GM21576 (cell line): ENCODE results near the gene PCSK5.
"Not testable (repeated sequence)": the region's sequence is repeated elsewhere in the genome, so short reads cannot be mapped to it uniquely, and the experiment has no call there.

ENCODE experiments used
- ATAC-seq: cut with Tn5 transposase; IDR thresholded peaks from one replicate; pipeline ENCODE4 v1.9.1; 2021; ENCODE audit warnings: mild to moderate bottlenecking, moderate library complexity; ENCODE audit not compliant: unreplicated experiment

Gene PCSK5

DNA sequence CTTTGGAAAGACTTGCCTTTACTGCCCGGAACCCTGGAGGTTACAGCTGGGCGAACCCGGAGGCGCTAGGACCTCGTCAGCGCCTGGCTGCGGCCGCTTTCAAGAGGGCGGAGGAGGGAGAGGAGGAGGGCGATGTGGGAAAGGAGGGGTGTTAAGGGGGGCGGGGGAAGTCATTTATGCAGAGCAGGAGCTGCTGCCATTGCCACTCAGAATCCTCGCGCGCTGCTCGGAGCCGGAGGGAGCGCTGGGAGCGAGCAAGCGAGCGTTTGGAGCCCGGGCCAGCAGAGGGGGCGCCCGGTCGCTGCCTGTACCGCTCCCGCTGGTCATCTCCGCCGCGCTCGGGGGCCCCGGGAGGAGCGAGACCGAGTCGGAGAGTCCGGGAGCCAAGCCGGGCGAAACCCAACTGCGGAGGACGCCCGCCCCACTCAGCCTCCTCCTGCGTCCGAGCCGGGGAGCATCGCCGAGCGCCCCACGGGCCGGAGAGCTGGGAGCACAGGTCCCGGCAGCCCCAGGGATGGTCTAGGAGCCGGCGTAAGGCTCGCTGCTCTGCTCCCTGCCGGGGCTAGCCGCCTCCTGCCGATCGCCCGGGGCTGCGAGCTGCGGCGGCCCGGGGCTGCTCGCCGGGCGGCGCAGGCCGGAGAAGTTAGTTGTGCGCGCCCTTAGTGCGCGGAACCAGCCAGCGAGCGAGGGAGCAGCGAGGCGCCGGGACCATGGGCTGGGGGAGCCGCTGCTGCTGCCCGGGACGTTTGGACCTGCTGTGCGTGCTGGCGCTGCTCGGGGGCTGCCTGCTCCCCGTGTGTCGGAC lies at the start of gene PCSK5:
PCSK5 (plus strand) TSS at position 202 of the 805 bp plus-strand sequence; CDS start at position 711, 509 bp downstream.
- ATAC-seq, result peak; percentile 71

- ATAC-seq, result no peak
These were observed 46.2 kb upstream of the PCSK5 start for GRCh38 chr9:75844321-75844720.

GRCh38 chr9:75845806-75846205 lies 44.7 kb upstream of the PCSK5 start:
- ATAC-seq, result no peak

DNA sequence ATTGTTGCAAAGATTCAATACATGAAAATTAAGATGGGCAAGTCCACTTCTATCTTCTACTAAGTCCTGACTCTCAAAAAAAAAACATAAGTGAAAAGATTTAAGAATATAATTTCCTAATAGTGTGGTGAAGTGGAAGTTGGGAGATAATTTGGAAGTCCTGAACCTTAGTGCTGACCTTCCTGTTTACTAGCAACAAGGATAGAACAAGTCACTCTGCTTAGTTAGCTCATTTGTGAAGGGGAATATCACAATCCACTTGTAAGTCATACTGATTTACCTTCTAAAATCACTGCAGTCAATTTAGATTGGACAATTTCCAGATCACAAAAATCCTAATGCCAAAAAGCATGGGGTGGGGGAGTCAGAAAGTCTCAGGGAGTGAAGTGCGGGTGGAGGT lies 43.4 kb upstream of the PCSK5 start:
- no peak for ATAC-seq

GRCh38 chr9:75850459-75851200 lies 39.8 kb upstream of the PCSK5 start:
- ATAC-seq, result no peak

DNA sequence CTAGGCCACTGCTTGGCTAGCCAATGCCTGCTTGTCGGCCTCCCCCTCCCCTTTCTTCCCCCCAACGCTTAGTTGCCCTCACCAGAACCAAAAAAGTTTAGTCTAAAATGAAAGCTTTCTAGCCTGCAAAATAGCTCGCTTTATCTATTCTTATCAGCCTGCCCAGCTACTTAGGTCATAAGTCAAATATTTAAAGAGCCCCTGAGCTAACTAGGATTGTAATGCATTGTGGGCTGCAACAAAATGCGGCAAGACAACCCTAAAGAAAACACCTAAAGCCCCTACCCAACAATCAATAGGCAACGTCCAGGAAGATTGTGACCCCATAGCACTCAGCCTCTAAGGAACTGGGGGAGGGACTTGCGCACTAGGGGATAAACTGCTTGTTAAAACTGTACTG lies 38.6 kb upstream of the PCSK5 start:
- ATAC-seq, result no peak

DNA sequence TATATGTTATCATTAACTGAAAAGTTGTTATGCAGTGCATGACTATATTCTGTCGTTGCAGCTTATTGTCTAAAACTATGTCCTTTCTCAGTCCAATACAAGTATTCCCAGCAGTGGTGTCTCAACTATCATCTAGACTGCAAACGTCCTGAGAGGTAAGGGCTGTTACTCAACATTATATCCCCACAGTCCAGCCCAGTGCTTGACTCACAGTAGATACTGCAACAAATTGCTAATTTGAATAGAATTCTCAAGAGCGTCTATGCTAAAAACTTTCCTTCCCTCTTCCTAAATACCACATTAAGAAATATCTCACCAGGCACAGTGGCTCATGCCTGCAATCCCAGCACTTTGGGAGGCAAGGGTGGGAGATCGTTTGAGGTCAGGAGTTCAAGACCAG lies 37.7 kb upstream of the PCSK5 start:
- ATAC-seq, result no peak

- ATAC-seq, result no peak
These were observed 35.0 kb upstream of the PCSK5 start for GRCh38 chr9:75855509-75855908.

GRCh38 chr9:75858497-75859092 lies 31.9 kb upstream of the PCSK5 start:
- ATAC-seq, result no peak

- ATAC-seq, result no peak
These were observed 26.2 kb upstream of the PCSK5 start for GRCh38 chr9:75864266-75864665.

DNA sequence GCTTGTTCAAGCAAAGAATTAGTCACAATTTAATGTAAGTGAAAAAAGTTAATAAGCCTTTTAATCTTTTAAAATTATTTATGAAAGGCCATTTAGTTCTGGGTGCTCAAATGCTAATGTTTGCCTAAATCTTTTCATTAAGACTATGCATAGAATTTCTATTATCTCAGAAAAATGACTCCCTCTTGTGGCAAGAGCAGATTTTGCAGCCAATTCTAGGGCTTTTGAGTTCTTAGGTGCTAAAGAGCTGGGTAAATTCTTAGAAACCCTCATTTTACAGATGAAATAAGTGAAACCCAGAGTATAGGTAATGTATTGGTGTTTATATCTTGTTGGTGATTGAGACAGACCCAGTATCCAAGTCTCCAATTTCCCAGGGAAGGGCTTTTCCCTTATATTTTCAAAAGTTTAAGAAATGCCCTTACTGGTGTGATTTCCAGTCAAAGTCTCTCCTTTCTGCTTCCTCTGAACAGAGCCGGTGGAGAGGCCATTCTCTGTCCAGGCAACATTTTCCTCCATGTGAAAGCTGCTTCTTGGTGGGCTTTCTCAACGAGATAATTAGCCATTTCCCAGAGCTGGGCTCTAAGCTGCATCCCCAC lies 24.1 kb upstream of the PCSK5 start:
- ATAC-seq, result no peak

DNA sequence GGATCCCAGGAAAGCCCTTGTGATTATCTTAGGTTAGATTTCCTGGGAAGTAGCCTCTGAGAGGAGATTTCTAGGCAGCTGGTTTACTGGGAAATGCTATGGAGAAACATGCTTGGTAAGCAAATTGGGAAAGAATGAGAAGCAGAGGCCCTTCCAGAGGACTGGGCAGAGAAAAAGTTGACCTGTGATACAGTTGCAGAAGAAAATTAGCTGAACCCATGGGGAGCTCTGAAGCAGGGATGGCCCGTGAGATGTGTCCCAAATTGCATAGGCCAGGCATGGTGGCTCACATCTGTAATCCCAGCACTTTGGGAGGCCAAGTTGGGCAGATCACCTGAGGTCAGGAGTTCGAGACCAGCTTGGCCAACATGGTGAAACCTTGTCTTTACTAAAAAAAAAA lies 21.9 kb upstream of the PCSK5 start:
- ATAC-seq, result not testable (repeated sequence)

- ATAC-seq, result no peak
These were observed 21.2 kb upstream of the PCSK5 start for GRCh38 chr9:75869236-75869635.

DNA sequence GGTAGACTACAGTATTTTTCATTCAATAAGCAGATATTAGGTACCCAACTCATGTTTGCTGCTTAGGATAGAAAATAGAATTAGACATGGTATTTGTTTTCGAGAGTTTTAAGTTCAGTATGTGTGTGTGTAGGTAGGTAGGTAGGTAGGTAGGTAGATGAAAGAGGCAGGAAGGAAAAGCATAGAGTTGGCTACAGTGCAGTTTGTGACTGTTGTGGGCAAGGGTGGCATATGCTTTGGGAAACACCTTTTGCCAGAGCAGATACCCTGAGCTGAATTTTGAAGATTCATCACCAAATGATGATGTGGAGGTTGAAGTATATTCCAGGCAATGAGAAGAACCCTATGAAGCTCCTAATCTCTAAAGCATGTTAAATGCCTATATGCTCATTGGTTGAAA lies 20.0 kb upstream of the PCSK5 start:
- ATAC-seq, result no peak

GRCh38 chr9:75871624-75872023 lies 18.8 kb upstream of the PCSK5 start:
- ATAC-seq, result no peak

- ATAC-seq, result no peak
These were observed 16.8 kb upstream of the PCSK5 start for GRCh38 chr9:75873712-75874111.

- ATAC-seq, result no peak
These were observed 13.4 kb upstream of the PCSK5 start for GRCh38 chr9:75876999-75877640.

- ATAC-seq, result no peak
These were observed 12.0 kb upstream of the PCSK5 start for GRCh38 chr9:75878488-75878860.

- ATAC-seq, result no peak
These were observed 9.9 kb upstream of the PCSK5 start for GRCh38 chr9:75880618-75881017.

GRCh38 chr9:75881761-75882160 lies 8.7 kb upstream of the PCSK5 start:
- no peak for ATAC-seq

DNA sequence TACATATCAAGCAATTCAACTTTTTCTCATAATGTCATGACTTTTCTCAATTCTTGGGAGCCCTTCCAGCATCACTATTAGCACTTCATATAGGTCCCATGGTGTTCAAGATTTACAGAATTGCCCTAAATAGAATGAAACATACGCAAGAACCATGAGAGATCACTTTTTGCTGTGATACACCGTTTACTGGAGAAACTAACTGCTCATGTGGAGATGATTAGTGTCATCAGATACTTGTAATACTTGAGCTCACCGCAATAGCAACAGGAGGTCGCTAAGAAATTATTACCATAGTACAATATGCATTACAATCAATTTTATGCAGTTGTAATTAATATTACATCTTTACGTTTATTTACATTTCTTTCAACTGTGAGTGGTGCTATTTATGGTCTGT lies 4.8 kb upstream of the PCSK5 start:
- ATAC-seq, result no peak
